GM19328 (cell line): ENCODE data around the gene AP5M1.
"Not testable (repeated sequence)": the region's sequence is repeated elsewhere in the genome, so short reads cannot be mapped to it uniquely, and the experiment has no call there.

Experiments used
- ATAC-seq: cut with Tn5 transposase; IDR thresholded peaks from one replicate; pipeline ENCODE4 v1.9.1; 2021; ENCODE audit warnings: mild to moderate bottlenecking, moderate library complexity; ENCODE audit not compliant: unreplicated experiment

Gene AP5M1

DNA sequence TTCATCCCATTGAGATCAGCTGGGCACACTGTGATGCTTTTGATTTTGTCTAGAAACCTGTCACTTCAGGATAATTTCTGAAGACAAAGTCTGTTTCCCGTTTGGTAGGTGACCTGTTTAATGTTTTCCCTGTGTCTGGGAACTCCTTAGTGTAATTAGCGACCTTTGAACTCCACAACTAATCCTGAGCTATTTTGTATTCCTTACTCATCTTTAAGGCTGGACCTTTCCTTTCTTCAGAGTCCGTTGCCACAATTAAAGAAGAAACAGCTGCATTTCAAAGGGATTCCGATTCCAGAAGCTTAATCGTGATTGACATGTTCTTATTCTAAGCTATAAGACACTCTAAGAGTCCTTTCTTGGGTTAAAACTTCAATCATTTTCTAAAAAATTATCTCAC is 22.0 kb downstream of the AP5M1 start:
- ATAC-seq: no peak

DNA sequence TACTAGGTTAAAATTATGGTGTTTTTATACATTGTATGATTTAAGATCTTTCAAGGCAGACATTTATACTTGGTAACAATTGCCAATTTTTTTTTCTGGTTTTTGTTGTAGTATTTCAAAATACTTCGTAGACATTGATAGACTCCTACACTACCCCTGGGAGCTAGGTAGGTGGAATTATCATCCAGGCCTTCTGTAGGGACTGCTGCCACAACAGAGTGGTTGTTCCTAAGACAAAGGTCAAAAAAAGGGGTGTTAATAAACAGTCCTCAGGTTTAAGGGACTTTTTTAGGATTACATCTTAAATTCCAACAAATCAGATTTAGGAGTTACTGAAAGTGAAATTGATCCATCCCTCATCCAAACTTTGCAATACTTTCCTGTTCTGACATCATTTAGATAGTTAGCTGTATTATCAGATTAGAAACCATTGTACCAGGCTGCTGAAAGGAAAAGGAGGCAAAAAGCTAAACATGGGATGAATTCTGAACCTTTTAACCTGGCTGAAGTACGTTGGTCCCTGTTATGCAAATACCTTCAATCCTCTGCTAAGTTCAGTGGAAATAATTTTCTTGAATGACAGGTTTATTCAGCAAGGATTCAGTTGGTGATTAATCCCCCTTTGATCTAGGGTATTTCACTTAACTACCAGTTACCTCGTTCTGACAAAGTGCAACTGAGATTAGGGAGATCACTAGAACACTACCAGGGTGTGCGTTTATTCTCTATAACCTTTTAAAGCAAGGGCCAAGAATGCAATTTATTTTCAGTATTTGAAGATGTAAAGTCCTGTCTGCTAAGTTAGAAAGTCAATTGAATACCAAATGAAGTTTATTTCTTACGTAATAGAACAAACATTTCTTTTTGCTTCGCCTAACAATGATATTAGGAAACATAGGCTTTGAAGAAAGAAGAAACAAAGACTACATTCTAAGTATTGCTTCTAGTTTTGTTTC is 23.2 kb downstream of the AP5M1 start:
- ATAC-seq: no peak

DNA sequence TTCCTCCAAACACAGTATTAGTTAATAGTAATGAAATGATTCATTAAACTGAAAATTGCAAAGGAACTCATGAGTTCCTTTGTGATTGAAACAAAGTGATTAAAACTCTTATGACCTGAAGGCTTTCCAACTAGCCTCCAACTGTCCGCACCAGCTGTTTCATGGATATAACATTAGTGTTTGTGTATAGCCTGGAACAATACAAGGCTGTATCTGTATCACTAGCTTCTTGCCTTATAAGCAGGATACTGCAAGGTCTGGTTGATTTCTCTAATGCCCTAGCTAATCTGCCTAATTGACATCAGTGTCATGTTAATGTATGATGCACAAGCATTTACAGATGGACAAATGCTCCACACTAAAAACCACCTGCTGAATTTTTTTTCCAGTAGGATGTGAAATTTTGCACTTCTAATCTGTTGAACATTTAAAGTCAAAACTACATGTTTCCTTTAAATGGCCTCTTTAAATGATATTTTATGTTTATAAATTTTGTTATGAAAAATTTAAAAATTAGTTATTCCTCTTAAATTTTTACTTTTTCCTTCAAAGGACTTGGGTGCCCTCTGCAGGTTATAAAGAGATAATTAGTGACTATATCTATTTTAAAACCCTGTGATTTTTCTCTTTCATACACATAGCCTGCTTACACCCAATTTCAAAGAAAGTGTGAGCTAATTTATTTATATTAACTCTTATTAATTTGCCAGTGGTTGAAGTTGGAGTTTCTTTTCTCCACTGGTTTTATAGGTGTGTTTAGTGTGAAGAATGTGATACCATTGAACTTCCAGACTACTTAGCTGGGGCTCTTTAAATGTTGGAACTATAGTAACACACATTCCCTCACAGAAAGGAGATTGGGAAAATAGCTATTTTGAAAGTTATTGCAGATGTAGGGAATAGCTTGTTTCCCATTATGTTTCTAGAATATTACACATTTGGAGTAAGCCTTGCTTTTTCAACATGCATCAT is 25.4 kb downstream of the AP5M1 start:
- ATAC-seq: no peak

DNA sequence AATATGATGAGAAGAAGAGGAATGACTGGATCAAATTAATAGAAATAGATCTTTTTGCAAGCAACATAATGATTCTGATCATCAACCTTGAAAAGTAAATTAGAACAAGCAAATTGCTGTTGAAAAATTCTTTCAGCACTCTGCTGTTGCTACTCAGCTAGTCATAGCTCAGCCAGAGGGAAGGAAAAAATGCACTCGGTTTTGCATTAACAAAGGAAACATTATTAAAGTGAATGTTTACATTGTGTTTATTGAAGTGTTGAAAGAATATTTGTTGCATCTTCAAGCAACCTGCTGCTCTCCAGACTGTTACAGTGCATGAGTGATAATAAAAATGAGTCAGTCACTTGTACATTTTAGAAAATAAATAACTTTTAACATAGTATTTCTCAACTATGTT is 26.5 kb downstream of the AP5M1 start:
- no peak for ATAC-seq

DNA sequence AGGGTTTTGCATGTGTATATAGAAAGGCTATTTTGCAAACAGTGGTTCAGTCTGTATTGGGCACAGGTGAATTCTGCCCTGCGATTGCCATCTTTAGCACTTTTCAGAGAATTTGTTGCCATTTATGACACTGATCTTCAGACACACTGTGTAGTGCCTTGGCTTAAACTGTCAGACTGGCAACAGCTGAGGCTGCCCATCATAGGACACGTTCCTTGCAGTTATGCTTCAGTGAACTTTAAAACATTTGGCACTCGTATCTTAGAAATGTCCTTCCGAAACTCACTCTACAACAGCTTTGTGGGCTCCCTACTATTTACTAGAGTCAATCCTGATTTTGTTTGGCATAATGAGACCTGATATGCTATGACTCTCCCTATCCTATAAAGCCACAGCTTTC is 29.1 kb downstream of the AP5M1 start:
- no peak for ATAC-seq

DNA sequence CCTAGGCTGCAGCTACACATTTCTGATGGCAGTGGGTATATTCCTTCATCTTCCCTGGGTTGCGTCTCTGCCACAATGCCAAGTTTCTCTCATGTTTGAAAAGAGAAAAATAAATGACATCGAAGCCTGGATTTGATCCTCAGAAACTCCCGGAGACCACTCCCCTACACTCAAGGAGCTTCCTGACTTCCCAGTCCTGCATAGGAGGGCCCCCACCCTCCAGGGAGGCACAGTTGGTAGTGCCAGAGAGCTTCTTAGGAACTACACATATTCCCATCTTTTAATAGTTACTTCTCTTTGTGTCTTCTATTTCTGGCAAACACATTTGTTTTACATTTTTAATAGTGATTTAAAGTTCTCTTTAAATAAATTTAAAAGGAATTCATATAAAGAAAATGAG is 30.7 kb downstream of the AP5M1 start:
- no peak for ATAC-seq

DNA sequence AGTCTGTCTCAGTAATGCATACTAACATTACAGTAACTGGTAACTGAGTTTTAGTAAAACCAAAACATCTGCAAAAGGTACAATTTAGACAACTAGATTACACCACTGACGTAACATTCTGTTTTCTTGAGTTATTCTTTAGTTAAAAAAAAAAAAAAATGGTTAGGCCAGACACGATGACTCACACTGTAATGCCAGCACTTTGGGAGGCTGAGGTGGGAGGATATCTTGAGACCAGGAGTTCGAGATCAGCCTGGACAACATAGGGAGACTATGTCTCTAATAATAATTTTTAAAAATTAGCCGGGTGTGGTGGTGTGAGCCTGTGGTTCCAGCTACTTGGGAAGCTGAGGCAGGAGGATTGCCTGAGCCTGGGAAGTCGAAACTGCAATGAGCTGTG is 34.1 kb downstream of the AP5M1 start:
- ATAC-seq: no peak

DNA sequence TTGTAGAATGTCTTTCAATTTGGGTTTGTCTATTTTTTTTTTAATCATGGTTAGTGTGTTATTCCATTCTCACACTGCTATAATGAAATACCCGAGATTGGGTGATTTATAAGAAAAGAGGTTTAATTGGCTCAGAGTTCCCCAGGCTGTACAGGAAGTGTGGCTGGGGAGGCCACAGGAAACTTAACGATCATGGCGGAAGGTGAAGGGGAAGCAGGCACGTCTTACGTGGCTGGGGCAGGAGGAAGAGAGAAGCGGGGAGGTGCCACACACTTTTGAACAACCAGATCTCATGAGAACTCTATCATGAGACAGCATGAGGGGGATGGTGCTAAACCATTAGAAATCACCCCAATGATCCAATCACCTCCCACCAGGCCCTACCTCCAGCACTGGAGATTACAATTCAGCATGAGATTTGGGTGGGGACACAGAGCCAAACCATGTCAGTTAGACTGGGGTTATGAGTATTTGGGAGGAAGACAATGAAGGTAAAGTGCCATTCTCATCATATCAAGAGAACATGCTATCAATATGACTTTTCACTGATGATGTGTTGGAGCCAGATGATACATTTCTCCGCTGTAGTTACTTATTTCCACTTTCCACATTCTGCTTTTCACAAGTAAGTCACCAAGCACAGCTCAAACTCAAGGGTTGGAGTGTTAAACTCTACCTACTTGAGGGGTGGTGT is 45.8 kb downstream of the AP5M1 start:
- no peak for ATAC-seq

DNA sequence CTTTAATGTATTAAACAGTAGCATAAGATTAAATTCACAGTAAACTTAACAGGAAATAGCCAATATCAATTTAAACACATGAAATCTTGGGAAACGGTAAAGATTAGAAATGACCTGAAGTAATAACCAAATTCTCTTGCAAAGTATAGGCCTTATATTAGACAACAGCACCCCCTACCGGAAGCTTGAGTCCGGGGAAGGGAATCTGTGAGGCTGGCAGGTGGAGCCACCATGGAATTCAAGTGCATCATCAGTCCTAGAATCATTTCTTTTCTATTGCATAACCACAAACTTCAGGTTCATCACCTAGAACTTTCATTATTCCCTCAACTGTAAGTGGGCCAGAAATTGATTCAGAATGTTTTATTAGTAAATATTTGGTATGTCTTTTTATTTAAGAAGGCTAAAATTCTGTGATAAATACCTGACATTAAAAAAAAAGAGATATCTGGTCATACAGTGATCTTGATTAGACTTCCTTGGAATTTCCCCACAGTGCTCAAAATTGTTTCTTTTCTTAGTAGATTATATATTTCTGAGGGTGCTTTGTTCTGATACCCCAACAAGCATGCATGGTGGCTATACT is 48.6 kb downstream of the AP5M1 start:
- ATAC-seq: peak; percentile 64

DNA sequence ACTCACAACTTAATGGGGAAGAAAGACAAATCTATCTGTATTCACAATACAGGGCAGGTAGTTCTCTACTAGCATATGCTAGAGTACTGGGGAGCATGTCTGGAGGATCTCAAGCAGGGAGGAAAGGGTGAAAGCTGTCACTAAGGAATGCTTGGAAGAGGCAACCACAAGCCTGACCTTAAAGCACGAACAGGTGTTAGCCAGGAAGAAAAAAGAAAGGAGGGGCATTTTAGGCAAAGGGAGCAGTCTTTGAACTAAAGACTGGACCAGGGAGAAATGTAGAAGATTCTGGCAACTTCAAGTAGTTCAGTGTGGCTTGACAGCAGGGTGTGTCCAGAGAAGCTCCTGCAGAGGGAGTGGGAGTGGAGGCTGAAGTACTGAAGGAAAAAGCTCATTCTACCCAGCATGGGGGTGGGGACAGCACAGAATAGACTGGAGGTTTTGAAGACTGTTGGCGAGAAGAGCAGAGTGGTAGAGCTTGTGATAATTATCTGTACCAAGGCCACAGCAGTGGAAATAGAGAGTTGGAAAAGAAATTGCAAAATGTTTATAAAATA is 50.9 kb downstream of the AP5M1 start:
- no peak for ATAC-seq

DNA sequence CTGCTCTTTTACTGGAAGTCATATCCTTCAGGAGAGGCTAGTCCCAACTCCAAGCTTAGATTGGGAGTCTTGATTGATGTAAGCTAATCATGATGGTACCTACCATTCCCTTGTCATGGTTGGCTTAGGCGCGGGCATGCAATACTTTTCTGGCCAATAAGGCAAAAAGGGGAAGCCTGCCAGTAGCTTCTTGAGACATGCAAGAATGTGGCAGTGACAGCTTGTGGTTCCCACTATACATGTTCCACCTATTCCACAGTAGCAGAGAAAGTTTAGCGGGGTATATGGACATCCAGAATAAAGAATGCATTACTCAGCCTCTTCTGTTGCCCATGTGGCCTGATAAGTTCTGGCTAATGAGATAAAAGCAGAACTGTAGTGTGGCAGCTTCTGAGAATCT is 55.0 kb downstream of the AP5M1 start:
- no peak for ATAC-seq

DNA sequence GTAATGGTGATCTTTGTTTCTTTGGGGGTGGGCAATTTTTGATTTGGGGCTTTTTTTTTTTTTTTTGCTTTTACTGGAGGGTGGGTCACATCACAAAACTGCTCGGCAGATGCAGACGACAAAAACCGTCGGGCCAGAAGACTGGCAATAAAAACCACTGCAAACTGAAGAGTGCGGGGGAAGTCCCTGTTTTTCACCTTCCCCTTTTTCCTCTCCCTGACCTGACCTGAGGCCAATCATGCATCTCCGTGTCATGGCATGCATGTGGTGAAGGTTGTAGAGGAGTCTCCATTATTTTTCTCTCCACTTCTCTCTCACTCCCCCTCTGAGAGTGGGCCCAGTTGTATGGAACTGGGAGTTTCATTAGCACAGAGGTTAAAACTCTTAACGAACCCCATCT is 57.5 kb downstream of the AP5M1 start:
- ATAC-seq: no peak

DNA sequence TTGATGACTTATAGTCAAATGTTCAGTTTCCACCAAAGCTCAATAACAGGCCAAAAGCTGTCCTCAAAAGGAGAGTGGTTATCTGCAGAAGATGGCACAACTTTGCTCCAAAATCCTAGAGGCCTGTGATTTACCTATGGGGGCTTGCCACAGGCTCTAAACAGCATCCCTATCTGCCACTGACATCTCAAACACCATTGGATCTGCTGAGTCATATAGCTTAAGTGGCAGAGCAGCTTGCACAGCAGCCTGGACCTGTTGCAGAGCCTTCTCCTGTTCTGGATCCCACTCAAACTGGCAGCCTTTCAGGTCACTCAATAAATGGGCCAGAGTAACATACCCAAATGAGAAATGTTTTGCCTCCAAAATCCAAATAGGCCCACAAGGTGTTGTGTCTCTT is 61.1 kb downstream of the AP5M1 start:
- ATAC-seq: no peak

DNA sequence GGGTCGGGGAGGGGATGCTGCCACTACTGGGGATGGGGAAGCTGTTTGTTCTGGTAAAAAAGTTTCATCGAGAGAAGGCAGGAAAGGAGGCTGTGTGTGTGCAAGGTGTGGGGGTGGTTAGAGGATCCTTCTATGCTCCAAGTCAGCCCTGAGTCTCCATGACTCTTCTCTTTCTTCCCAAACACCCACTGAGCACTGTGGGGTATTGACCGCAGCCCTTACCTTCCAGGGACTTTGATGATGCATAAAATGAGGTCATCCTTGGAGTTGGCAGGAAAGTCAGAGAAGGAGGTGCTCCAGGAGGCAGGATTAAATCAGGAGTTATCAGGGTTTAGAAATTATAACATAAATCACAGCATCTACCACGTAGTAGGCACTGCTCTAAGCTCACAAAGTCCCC is 63.7 kb downstream of the AP5M1 start:
- ATAC-seq: not testable (repeated sequence)

DNA sequence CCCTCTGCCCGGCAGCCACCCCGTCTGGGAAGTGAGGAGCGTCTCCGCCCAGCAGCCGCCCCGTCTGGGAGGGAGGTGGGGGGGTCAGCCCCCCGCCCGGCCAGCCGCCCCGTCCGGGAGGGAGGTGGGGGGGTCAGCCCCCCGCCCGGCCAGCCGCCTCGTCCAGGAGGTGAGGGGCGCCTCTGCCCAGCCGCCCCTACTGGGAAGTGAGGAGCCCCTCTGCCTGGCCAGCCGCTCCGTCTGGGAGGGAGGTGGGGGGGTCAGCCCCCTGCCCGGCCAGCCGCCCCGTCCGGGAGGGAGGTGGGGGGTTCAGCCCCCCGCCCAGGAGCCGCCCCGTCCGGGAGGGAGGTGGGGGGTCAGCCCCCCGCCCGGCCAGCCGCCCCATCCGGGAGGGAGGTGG is 65.0 kb downstream of the AP5M1 start:
- not testable (repeated sequence) for ATAC-seq

DNA sequence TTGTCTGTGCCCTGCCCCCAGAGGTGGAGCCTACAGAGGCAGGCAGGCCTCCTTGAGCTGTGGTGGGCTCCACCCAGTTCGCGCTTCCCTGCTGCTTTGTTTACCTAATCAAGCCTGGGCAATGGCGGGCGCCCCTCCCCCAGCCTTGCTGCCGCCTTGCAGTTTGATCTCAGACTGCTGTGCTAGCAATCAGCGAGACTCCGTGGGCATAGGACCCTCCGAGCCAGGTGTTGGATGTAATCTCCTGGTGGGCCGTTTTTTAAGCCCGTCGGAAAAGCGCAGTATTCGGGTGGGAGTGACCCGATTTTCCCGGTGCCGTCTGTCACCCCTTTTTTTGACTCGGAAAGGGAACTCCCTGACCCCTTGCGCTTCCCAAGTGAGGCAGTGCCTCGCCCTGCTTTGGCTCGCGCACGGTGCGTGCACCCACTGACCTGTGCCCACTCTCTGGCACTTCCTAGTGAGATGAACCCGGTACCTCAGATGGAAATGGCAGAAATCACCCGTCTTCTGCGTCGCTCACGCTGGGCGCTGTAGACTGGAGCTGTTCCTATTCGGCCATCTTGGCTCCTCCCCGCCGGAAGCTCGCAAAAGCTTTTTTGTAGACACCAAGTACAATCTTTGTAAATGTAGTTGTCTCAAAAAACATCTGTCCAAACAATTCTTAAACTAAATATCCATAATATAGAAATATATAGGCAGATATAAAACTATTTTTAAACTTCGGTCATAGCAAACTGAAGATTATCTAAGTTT is 75.0 kb downstream of the AP5M1 start:
- not testable (repeated sequence) for ATAC-seq

DNA sequence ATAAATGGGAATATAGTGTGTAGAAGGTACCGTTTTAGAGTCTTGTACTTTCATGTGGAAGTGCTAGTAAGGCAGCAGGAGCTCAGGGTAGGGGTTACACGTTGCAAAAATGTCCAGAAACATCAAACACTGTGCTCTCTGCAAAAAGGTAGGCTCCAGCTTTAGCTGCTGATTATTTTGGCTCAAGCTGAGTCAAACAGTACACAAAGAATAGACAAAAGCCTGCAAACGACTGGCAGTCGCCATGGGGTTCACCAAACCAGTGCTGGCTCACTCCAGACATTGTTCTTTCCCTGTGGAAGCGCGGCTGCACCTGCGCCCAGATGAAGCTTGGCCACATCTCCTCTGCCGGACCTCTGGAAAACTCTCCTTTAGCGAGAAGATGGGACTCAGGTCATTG is 76.3 kb downstream of the AP5M1 start:
- no peak for ATAC-seq

DNA sequence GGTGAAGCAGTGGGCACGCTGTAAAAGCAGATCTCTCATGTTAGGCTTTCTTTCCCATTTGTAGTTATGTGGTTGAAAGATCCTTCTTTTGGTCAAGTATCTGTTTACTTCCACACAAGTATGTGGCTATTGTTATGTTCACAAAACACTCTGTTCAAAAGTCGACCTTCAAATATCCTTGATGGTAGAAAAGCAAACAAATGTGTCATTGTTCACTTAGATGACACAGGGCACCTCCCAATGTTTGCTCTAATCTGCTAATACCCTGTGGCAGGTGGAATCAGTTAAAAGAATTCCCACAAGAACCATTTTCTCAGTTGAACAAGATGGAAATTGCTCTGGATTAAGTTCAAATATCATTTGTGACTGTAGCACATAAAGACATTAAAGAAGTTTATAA is 78.0 kb downstream of the AP5M1 start:
- ATAC-seq: no peak
